ENCODE results near the gene PTGDR2. TPM values are rescaled to one million over a fixed set of nuclear protein-coding genes. Genes with fewer than 3 reads are reported as not detected.
A peak's percentile ranks its signal among the peaks of the same experiment; 100 is the strongest.

PTGDR2 gene
- total and polyA plus RNA-seq, 9 of the 15 experiments (the other 6 are each of a cell fraction or from before 2014, with no cell fraction given) = 0.51 to 2.6 (median 1.6) TPM

- FAIRE-seq (peak; percentile 76), ATAC-seq (peak; percentile 78), DNase-seq (ENCODE audit: extremely low read depth in 1 of 4, low spot score in 3 of 4) (peak; percentile 61 to 71 (median 67))
- in situ Hi-C loops (cut with MboI) (loop anchor here (5.0 kb wide), 2 partner anchors 54 to 339 kb away; no protein-coding TSS in a partner anchor), intact Hi-C loops (cut with micrococcal nuclease) (no loop called here)
- peak overlapping the region in 1 of 2 experiments; percentile 50; a peak in 1 of 4 replicates for H3K9ac ChIP-seq (ENCODE audit: insufficient read depth in 1 of 2, low read depth in 2 of 2, low read length in 2 of 2)
- peaks cover 13% of the 10 kb centered on the region for H3K79me2 ChIP-seq (ENCODE audit: control insufficient read depth, insufficient read depth, low read length)
- H3K4me2 ChIP-seq (ENCODE audit: insufficient read depth, low read length) = no peak overlapping the region
- POLR2A ChIA-PET = interaction anchor here (0.6 to 1.7 kb wide), 6 partner anchors 10 to 276 kb away, joined by 3 to 6 read pairs (median 4); no protein-coding TSS in a partner anchor
- no peaks in the 10 kb centered on the region for H3K9me3 ChIP-seq (replicated peaks; ENCODE audit: control insufficient read depth, insufficient read depth, low read depth, low read length)
- H3K36me3 ChIP-seq (ENCODE audit: control insufficient read depth, insufficient read depth, low read length) = no peaks in the 10 kb centered on the region
- no peaks in the 10 kb centered on the region for H3K9me1 ChIP-seq (ENCODE audit: control insufficient read depth, insufficient read depth, low read length)
- no peak overlapping the region for H3K27ac ChIP-seq (ENCODE audit: extremely low read depth, low read depth, low read length)
- H2AFZ ChIP-seq (ENCODE audit: low read depth, low read length) = peak overlapping the region; percentile 71
- H3K4me3 ChIP-seq = no peak overlapping the region
- H3K4me1 ChIP-seq (replicated peaks in 1 of 2; ENCODE audit: control insufficient read depth in 2 of 2, insufficient read depth in 2 of 2, low read length in 2 of 2) = peaks cover 19 to 27% of the 10 kb centered on the region in 2 experiments
- H4K20me1 ChIP-seq (replicated peaks; ENCODE audit: control insufficient read depth, insufficient read depth, low read length) = no peaks in the 10 kb centered on the region
- no TSS peak for BruUV-seq (replicated peaks)
- no peaks in the 10 kb centered on the region for H3K27me3 ChIP-seq (ENCODE audit: control insufficient read depth in 2 of 2, insufficient read depth in 2 of 2, low read length in 2 of 2)
- CTCF ChIA-PET (ENCODE audit: low intra/inter-chr PET ratio) = interaction anchor here (1.2 kb wide), 1 partner anchor 61 kb away, joined by 3 read pairs; no protein-coding TSS in a partner anchor
- 22% methylated on average over 7 of the region's 7 CpGs for WGBS (ENCODE audit: insufficient coverage, low coverage, missing lambda C conversion rate)
- TF ChIP-seq ADNP (tag; IDR thresholded peaks at IDR 0.05) (no peak), ZBTB8A (IDR thresholded peaks at IDR 0.05; ENCODE audit: partially characterized antibody) (no peak), PKNOX1 (IDR thresholded peaks at IDR 0.05) (no peak), ZBTB33 (CRISPR knock-in tag; IDR thresholded peaks at IDR 0.05) (0 out of 2 replicates have a peak, but pooled peaks have one; percentile 22), HMGXB4 (CRISPR knock-in tag; IDR thresholded peaks at IDR 0.05) (no peak), ZNF668 (CRISPR knock-in tag; IDR thresholded peaks at IDR 0.05) (no peak), NCOA1 (IDR thresholded peaks at IDR 0.05; ENCODE audit: low read depth) (no peak), NFIX (CRISPR knock-in tag; IDR thresholded peaks at IDR 0.05; ENCODE audit: low read depth) (no peak), GTF2E2 (tag; IDR thresholded peaks at IDR 0.05) (no peak), CREM (IDR thresholded peaks at IDR 0.05; ENCODE audit: low read depth) (0 out of 2 replicates have a peak, but pooled peaks have one; percentile 8), ASH1L (IDR thresholded peaks at IDR 0.05; ENCODE audit: borderline replicate concordance, low read depth, partially characterized antibody) (no peak), IRF9 (tag; IDR thresholded peaks at IDR 0.05) (no peak), ZNF639 (CRISPR knock-in tag; conservative IDR thresholded peaks at IDR 0.05 in 1 of 2, IDR thresholded peaks at IDR 0.05 in 1 of 2) (no peak), MYBL2 (IDR thresholded peaks at IDR 0.05; ENCODE audit: low read depth) (no peak), MYBL2 (CRISPR knock-in tag; IDR thresholded peaks at IDR 0.05; ENCODE audit: borderline replicate concordance) (no peak)
Measured at GRCh38 chr11:60838132-60838531, 17.6 kb downstream of the PTGDR2 start.

Measured in K562 (cell line).